ENCODE measurements around the gene MRPS18B.
A peak's percentile ranks its signal among the peaks of the same experiment; 100 is the strongest.

Gene MRPS18B

DNA sequence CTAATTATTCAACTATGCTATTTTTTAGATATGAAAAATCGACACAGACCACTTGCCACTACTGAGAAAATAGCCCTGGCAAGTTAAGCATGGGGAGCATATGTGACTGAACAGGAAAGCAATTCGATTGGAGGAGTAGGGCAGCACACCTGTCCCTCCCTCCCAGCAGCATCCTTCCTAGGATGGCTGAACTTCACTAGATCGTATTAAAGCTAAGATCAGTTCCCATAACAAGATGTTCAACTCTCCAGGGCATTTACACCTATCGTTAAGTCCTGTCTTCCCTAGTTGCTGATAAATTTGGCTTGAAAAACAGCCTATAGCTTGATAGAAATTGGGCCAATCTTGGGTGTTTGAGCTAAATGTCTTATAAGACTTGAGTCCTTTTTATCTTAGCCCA is 7.6 kb upstream of the MRPS18B start:
- DNase-seq = no peak

DNA sequence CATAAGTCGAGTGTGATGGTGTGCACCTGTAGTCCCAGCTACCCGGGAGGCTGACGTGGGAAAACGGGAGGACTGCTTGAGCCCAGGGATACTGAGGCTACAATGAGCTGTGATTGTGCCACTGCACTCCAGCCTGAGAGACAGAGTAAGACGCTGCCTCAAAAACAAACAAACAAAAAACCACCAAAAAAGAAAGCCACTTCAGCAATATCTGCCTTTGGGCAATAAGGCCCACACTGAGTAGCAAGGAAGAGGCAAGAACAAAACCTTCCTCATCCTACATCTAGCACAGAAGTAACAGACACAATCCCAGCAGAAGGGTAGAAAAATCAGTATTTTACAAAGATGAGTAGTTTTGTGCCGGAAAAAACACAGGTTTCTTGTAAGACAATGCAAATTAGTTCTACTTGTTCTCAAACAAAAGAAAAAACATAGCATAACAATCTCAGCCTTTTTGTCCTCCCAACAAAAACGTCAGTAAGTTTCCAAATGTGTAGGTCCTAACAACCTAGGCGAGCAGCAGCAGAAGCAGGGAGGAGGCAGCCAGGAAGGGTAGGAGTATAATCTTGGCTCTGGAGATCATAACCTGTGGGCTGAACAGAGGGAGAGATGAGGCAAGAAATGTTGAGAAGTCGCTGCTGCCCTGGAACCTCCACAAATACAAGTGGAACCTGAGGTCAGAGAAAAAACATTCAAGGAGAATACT is 6.3 kb upstream of the MRPS18B start:
- DNase-seq = no peak

DNA sequence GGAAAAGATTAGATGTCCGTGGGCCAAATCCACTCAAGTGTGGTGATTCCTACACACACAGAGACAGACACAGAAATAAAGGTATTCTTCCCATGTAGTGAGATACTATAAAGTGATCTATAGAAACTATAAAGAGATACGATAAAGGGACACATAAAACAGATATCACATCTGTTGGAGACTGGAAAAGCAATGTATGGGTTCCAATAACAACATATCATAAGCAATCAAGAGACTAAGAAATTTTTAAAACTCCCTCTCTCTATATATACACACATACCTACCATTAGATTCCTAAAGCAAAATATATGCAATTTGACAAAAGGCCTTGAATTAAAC is 5.8 kb upstream of the MRPS18B start:
- DNase-seq = no peak

DNA sequence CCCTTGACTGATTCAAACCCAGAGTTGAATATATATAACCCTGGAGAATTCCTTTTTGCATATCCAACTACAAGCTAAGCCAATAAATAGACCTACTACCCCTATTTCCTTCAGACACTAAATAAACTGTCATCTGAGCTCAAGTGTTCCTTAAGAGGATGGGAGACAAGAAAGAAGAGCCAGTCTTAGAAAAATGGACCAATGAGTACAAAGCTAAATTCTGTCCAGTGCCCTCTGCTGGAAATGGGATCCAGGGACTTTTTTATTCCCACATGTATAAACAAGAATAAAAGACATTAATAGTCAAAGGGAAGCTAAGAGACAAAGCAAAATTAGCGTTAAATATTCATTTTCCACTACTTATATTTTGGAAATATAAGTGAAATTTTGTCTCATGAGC is 5.4 kb upstream of the MRPS18B start:
- no peak for DNase-seq

DNA sequence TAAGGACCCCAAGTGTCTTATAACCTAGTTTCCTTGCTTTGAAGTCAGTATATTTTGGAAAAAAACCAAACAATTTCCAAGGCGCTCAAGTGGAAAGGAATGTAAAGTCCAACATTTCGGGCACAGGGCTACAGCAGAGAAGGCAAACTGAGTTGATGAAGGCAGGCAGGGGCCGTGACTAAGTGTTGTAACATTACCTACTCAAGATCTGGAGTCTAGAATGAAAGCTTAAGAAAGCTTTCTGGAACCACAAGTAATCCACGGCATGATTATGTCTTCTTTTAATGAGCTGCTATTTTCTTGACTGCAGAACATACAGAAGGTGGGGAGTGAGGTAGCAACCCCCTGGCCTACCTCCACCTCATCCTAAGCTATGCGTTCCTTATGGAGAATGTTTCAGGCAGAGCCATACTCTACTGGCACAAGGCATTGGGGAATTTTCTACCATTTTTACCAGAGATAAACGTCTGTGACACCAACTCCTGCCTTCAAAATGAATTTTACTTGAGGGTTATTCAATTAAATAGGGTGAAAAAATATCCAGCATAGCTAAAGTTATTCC is 4.9 kb upstream of the MRPS18B start:
- no peak for DNase-seq

GRCh38 chr6:30613251-30614043 is 4.2 kb upstream of the MRPS18B start:
- no peak for DNase-seq

DNA sequence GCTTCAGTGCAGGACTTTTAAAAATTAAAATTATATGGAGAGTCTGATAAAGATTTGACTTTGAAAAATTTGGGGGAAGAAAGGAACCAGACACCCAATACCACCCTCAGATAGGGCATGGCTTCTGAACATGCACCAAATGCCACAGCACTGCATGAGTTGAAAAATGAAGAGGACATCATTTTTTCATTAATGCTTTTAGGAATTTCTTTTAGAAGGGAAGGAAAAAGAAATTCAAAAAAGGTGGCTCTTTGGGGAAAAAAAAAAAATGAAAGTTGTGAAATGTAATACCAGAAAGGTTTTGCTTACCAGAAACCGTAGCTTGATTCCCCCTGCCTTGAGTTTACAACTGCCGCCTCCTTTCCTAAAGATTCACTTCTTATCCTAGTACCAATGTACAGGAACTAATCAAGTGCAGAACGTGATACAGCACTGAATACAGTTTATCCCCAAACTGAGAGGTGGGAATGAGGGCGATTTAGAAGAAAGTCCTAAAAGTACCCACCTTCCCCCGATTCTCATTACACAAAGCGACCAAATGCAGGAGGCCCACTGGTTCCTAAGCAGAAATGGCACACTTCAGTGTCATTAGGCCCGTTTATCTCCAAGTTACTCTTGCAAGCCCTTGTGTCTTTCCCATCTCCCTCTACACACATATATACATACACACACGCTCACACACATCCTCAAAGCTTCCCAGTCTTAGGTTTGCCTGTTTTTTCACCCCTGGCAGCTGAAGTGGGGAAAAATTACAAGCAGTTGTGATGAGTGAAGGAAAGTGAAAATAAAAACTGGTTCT is 3.4 kb upstream of the MRPS18B start:
- no peak for DNase-seq

GRCh38 chr6:30614843-30615218 is 2.8 kb upstream of the MRPS18B start:
- peak; percentile 95 for DNase-seq

- DNase-seq = peak; percentile 21
Measured at GRCh38 chr6:30615219-30615957, 2.3 kb upstream of the MRPS18B start.

- peak; percentile 38 for DNase-seq
Measured at GRCh38 chr6:30615958-30616810, 1.5 kb upstream of the MRPS18B start.

- peak; percentile 99 for DNase-seq
Measured at GRCh38 chr6:30616811-30617564, 652 bp upstream of the MRPS18B start, which contains the start of gene PPP1R10. Gene PPP1R10 (minus strand): TSS chr6:30617243. CDS start chr6:30609944, 7,299 bp downstream.

DNA sequence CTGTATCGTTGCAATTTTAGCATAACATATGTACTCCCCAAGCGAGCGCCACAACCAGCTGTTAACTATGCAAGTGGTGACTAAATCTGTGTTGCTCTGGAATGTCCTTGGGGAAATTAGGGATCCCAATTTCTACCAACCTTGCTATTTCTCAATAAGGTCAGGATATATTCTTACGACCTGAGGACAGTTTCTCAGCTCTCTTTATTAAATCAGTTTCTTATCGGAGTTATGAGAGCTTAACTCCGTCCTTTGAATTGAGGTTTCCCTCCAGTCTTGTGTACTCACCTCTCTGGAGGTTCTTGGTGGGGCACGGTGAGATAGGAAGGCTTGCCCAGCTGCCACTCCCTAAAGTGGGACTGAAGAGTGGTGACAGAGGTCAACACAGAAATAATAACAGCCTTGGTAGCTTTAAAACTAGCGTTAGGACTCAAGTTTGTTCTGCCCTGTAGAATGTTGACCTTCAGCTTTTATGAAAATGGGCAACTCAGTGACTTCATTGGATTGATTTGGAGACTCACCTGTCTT is 694 bp downstream of the MRPS18B start:
- DNase-seq = no peak

DNA sequence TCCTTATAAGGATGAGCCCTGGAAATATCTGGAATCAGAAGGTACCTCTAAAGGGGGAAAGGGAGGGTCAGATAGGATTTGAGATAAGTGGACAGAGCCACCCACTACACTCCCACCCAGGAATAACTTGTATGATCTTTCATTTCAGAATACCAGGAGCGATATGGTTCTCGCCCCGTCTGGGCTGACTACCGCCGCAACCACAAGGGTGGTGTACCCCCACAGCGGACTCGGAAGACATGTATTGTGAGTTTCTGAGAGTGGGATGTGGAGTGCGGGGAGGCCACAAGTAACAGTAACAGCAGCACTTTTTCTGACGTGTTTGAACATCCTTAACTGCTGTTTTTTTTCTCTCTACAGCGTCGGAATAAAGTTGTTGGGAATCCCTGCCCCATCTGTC is 1.9 kb downstream of the MRPS18B start:
- DNase-seq = no peak

DNA sequence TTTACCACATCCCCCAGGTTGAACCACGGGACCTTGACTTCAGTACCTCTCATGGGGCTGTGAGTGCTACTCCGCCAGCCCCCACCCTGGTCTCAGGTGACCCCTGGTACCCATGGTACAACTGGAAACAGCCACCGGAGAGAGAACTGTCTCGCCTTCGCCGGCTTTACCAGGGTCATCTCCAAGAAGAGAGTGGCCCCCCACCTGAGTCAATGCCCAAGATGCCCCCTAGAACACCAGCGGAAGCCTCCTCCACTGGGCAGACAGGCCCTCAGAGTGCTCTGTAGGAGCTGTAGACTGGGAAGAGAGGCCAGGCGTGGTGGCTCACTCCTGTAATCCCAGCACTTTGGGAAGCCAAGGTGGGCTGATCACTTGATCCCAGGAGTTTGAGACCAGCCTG is 7.9 kb downstream of the MRPS18B start:
- DNase-seq = no peak

- DNase-seq = no peak
Measured at GRCh38 chr6:30626484-30627366, 9.1 kb downstream of the MRPS18B start, which contains the start of gene ATAT1. Gene ATAT1 (plus strand): TSS chr6:30626874.

DNA sequence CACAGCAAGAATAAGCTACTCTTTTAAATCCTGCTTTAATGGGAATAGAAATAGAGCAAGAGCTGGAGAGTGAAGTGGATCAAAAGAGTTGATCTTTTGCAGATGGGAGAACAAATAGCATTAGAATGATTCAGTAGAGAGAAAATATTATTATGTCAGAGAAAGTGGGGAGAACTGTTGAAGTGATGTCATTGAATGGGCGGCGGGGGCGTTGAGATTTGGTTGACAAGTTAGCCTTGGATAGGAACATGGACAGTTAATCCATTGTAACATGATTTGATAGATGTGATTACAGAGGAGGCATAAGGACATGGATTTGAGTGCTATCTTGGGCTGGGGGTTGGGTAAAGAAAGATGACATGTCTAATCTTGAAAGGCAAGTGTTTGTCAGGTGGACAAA is 18.2 kb downstream of the MRPS18B start:
- DNase-seq = no peak

- DNase-seq = no peak
Measured at GRCh38 chr6:30640481-30640880, 22.8 kb downstream of the MRPS18B start.

GRCh38 chr6:30641048-30641447 is 23.4 kb downstream of the MRPS18B start:
- no peak for DNase-seq

DNA sequence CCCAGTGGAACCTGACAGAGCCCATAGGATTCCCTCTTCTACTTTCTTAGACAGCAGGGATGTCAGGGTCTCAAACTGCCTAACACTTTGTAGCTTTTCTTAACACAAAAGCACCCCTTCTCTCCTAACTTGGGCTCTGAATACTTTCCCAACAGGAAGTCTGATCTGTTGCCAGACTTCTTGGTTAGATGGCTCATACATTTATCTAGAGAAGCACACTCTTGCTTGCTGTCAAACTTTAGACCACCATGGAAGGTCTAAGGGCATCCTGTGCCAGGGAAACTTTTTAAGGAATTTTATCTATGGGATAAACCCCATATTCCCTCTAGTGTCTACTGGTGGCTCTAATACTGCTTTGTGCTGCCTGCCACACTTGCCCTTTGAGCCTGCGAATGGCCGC is 26.0 kb downstream of the MRPS18B start:
- DNase-seq = no peak

GRCh38 chr6:30644769-30645168 is 27.1 kb downstream of the MRPS18B start:
- DNase-seq = no peak
